GM23338 (cell line): ENCODE measurements around the gene C8A. TPM values are rescaled to one million over a fixed set of nuclear protein-coding genes. Genes with fewer than 3 reads are reported as not detected.

Source experiments
- ATAC-seq: fragments of 200-7000 bp; cut with Tn5 transposase; 3 replicates; pipeline ENCODE4 v1.9.1; 2020
- DNase-seq: peaks from one replicate; pipeline ENCODE4 v3.0.0-alpha.2; 2015; ENCODE audit warnings: low spot score
- H2AFZ ChIP-seq: fragments of 200-600 bp; sonication (generic); 2 replicates; pipeline ENCODE4 v1.8.0; 2016; ENCODE audit warnings: antibody characterized with exemption, mild to moderate bottlenecking, moderate library complexity
- H3F3A ChIP-seq: fragments of 200-600 bp; sonication (generic); replicated peaks from 2 replicates; pipeline ENCODE4 v1.8.0; 2017; ENCODE audit warnings: antibody characterized with exemption, mixed run types, low read depth
- H3K27ac ChIP-seq: fragments of 200-600 bp; sonication (generic); 2 replicates; pipeline ENCODE4 v1.6.1; 2016; ENCODE audit warnings: low read depth
- H3K27me3 ChIP-seq: fragments of 200-600 bp; sonication (generic); 2 replicates; pipeline ENCODE4 v1.8.0; 2016; ENCODE audit warnings: mild to moderate bottlenecking, mixed run types, moderate library complexity; ENCODE audit not compliant: insufficient read depth
- H3K36me3 ChIP-seq: fragments of 200-600 bp; sonication (generic); 2 replicates; pipeline ENCODE4 v1.8.0; 2016; ENCODE audit warnings: mild to moderate bottlenecking; ENCODE audit not compliant: insufficient read depth
- H3K4me1 ChIP-seq: fragments of 200-600 bp; sonication (generic); 2 replicates; pipeline ENCODE4 v1.8.0; 2016; ENCODE audit warnings: mild to moderate bottlenecking, moderate library complexity; ENCODE audit not compliant: insufficient read depth
- H3K4me2 ChIP-seq: fragments of 200-600 bp; sonication (generic); 2 replicates; pipeline ENCODE4 v1.7.1; 2017; ENCODE audit warnings: mixed run types
- H3K4me3 ChIP-seq: fragments of 200-600 bp; sonication (generic); 2 replicates; pipeline ENCODE4 v1.6.1; 2016; ENCODE audit warnings: mixed run types
- H3K79me2 ChIP-seq: fragments of 200-600 bp; sonication (generic); replicated peaks from 2 replicates; pipeline ENCODE4 v1.8.0; 2017; ENCODE audit warnings: mild to moderate bottlenecking; ENCODE audit not compliant: insufficient read depth
- H3K9me2 ChIP-seq: fragments of 200-600 bp; sonication (generic); 2 replicates; pipeline ENCODE4 v1.8.0; 2017; ENCODE audit not compliant: insufficient read depth
- H4K20me1 ChIP-seq: fragments of 200-600 bp; sonication (generic); replicated peaks from 2 replicates; pipeline ENCODE4 v1.8.0; 2017; ENCODE audit warnings: mild to moderate bottlenecking; ENCODE audit not compliant: insufficient read depth
- H3K27ac Mint-ChIP-seq: 2 replicates; pipeline ENCODE4 v1.8.0; 2020; ENCODE audit warnings: inconsistent platforms, mild to moderate bottlenecking, moderate library complexity, mixed read lengths
- H3K27me3 Mint-ChIP-seq: 3 replicates; pipeline ENCODE4 v1.8.0; 2022; ENCODE audit warnings: low read depth, mild to moderate bottlenecking, moderate library complexity, mixed read lengths, inconsistent platforms; ENCODE audit not compliant: insufficient read depth, poor library complexity
- H3K36me3 Mint-ChIP-seq: 3 replicates; pipeline ENCODE4 v1.8.0; 2021; ENCODE audit warnings: low read depth, mild to moderate bottlenecking, inconsistent platforms, moderate library complexity, mixed read lengths
- H3K4me1 Mint-ChIP-seq: 3 replicates; pipeline ENCODE4 v1.8.0; 2020; ENCODE audit warnings: mild to moderate bottlenecking, inconsistent platforms, mixed read lengths
- H3K4me3 Mint-ChIP-seq: 3 replicates; pipeline ENCODE4 v1.8.0; 2021; ENCODE audit warnings: moderate library complexity, mild to moderate bottlenecking, inconsistent platforms, mixed read lengths
- H3K9me3 Mint-ChIP-seq: 3 replicates; pipeline ENCODE4 v1.8.0; 2020; ENCODE audit warnings: moderate library complexity, mild to moderate bottlenecking, inconsistent platforms, mixed read lengths
- CTCF ChIP-seq, 2 experiments: fragments of 200-600 bp in 1 of 2; sonication (generic) in 1 of 2; conservative IDR thresholded peaks; 2 replicates each; pipeline versions ENCODE4 v1.5.1 to v1.6.1; 2016 to 2017; ENCODE audit warnings: antibody characterized with exemption in 2 of 2, low read depth in 2 of 2, mild to moderate bottlenecking in 2 of 2, moderate library complexity in 1 of 2
- EZH2 ChIP-seq: fragments of 200-600 bp; sonication (generic); IDR thresholded peaks from one replicate; pipeline ENCODE4 v1.8.0; 2017; ENCODE audit warnings: antibody characterized with exemption, mild to moderate bottlenecking, low read depth; ENCODE audit not compliant: unreplicated experiment
- JUNB ChIP-seq: IDR thresholded peaks from one replicate; pipeline ENCODE4 v1.6.1; 2016; ENCODE audit warnings: antibody characterized with exemption; ENCODE audit not compliant: unreplicated experiment
- STAT1 ChIP-seq: IDR thresholded peaks from one replicate; pipeline ENCODE4 v1.6.1; 2016; ENCODE audit warnings: antibody characterized with exemption; ENCODE audit not compliant: unreplicated experiment
- ZNF331 ChIP-seq: fragments of 250-450 bp; sonication (Bioruptor Pico); IDR thresholded peaks from 2 replicates; pipeline ENCODE4 v1.5.0; 2020; ENCODE audit warnings: low read depth, mild to moderate bottlenecking, moderate library complexity
- ZNF462 ChIP-seq: fragments of 250-450 bp; sonication (Bioruptor Pico); IDR thresholded peaks from 2 replicates; pipeline ENCODE4 v1.5.0; 2020; ENCODE audit warnings: mild to moderate bottlenecking, moderate library complexity
- polyA plus RNA-seq: library from polyadenylated mRNA; unstranded; fragments of >200 nt; fragmentation: Nextera tagmentation; extraction: Ambion mirVana; gene quantifications from 2 replicates; pipeline ENCODE4 v1.2.1, GENCODE V29; 2016
- total RNA-seq: library from RNA; depleted of rRNA; stranded (reverse); fragments of >200 nt; shearing (Covaris generic); gene quantifications from 2 replicates; pipeline ENCODE4 v1.2.3, GENCODE V29; 2014

C8A gene
- total and polyA plus RNA-seq, 2 experiments from 2014 or later = not detected

- Histone ChIP-seq H3K79me2 (no peaks in the 10 kb centered on the region), H3K4me2 (no peak overlapping the region), H3K36me3 (no peaks in the 10 kb centered on the region), H4K20me1 (no peaks in the 10 kb centered on the region), H3K9me2 (no peaks in the 10 kb centered on the region), H3K27ac (no peak overlapping the region), H3K4me3 (no peak overlapping the region), H3K4me1 (no peaks in the 10 kb centered on the region), H3F3A (no peaks in the 10 kb centered on the region), H2AFZ (no peak overlapping the region), H3K27me3 (no peaks in the 10 kb centered on the region)
- ATAC-seq (no peak), DNase-seq (no peak)
- H3K27ac Mint-ChIP-seq = no peak overlapping the region
- H3K4me3 Mint-ChIP-seq = no peak overlapping the region
- H3K27me3 Mint-ChIP-seq = no peaks in the 10 kb centered on the region
- H3K9me3 Mint-ChIP-seq = no peaks in the 10 kb centered on the region; the same call in none of the 3 replicates
- H3K4me1 Mint-ChIP-seq = peaks cover 6% of the 10 kb centered on the region; the same call in 2 of the 3 replicates
- no peaks in the 10 kb centered on the region; the same call in 2 of the 3 replicates for H3K36me3 Mint-ChIP-seq
- TF ChIP-seq JUNB = no peak
- peak in 1 of 2 experiments; percentile 33; a peak in 2 of 4 replicates for TF ChIP-seq CTCF (conservative IDR thresholded peaks at IDR 0.05; ENCODE audit: low read depth in 2 of 2)
These were observed 20.3 kb upstream of the C8A start for GRCh38 chr1:56834137-56834900.

GRCh38 chr1:56835657-56836056, 18.9 kb upstream of the C8A start:
- no peaks in the 10 kb centered on the region for H3K27me3 Mint-ChIP-seq
- Histone ChIP-seq H3K4me3 (no peak overlapping the region), H3K79me2 (no peaks in the 10 kb centered on the region), H2AFZ (no peak overlapping the region), H3K9me2 (no peaks in the 10 kb centered on the region), H3K4me2 (no peak overlapping the region), H4K20me1 (no peaks in the 10 kb centered on the region), H3K4me1 (no peaks in the 10 kb centered on the region), H3K27me3 (no peaks in the 10 kb centered on the region), H3K27ac (no peak overlapping the region), H3K36me3 (no peaks in the 10 kb centered on the region), H3F3A (no peaks in the 10 kb centered on the region)
- TF ChIP-seq EZH2 (no peak), ZNF462 (CRISPR knock-in tag) (no peak), ZNF331 (CRISPR knock-in tag) (no peak), STAT1 (no peak), JUNB (no peak)
- no peaks in the 10 kb centered on the region; the same call in 2 of the 3 replicates for H3K36me3 Mint-ChIP-seq
- no peak overlapping the region for H3K27ac Mint-ChIP-seq
- H3K9me3 Mint-ChIP-seq = no peaks in the 10 kb centered on the region; the same call in none of the 3 replicates
- H3K4me1 Mint-ChIP-seq = peaks cover 6% of the 10 kb centered on the region; the same call in 2 of the 3 replicates
- DNase-seq = no peak
- ATAC-seq = no peak
- no peak overlapping the region for H3K4me3 Mint-ChIP-seq
